ENCODE measurements around the gene SHC4.

GRCh38 chr15:48869966-48870365 lies 93.8 kb downstream of the SHC4 start:
- TF ChIP-seq CTCF (IDR thresholded peaks at IDR 0.05) (no peak), POLR2AphosphoS5 (IDR thresholded peaks at IDR 0.05) (no peak), POLR2A (IDR thresholded peaks at IDR 0.05) (no peak)
